Hematopoietic multipotent progenitor cell treated with erythropoietin and hydrocortisone succinate and interleukin-3 and kit ligand, for 8 days (in vitro differentiated cells): ENCODE data around the gene THSD8.
"Not testable (repeated sequence)": the region's sequence is repeated elsewhere in the genome, so short reads cannot be mapped to it uniquely, and the experiment has no call there.

ENCODE experiments used
- DNase-seq: peaks from one replicate; pipeline ENCODE4 v3.0.0-alpha.2; 2015

The THSD8 gene

GRCh38 chr19:12833738-12834565 lies 32.1 kb downstream of the THSD8 start:
- DNase-seq, result peak; percentile 34

GRCh38 chr19:12834566-12834943 lies 32.7 kb downstream of the THSD8 start, which contains the start of gene RTBDN:
Gene RTBDN (minus strand): TSS chr19:12834579. CDS start chr19:12829979, 4,600 bp downstream.
- DNase-seq, result no peak

- DNase-seq, result peak; percentile 64
Measured at GRCh38 chr19:12834976-12835757, 33.3 kb downstream of the THSD8 start.

- no peak for DNase-seq
Measured at GRCh38 chr19:12836529-12836863, 34.6 kb downstream of the THSD8 start.

- DNase-seq, result no peak
Measured at GRCh38 chr19:12837225-12837624, 35.4 kb downstream of the THSD8 start.

- DNase-seq, result peak; percentile 58
Measured at GRCh38 chr19:12838182-12838885, 36.5 kb downstream of the THSD8 start, which contains the start of gene MAST1. Gene MAST1 (plus strand): TSS chr19:12838515. CDS start chr19:12838573, 58 bp downstream.

GRCh38 chr19:12838886-12839756 lies 37.3 kb downstream of the THSD8 start:
- DNase-seq, result peak; percentile 36

GRCh38 chr19:12840091-12841079 lies 38.5 kb downstream of the THSD8 start:
- DNase-seq, result peak; percentile 92

GRCh38 chr19:12841094-12841493 lies 39.2 kb downstream of the THSD8 start:
- DNase-seq, result peak; percentile 66

GRCh38 chr19:12842511-12842910 lies 40.6 kb downstream of the THSD8 start:
- no peak for DNase-seq

- DNase-seq, result no peak
Measured at GRCh38 chr19:12843328-12843727, 41.5 kb downstream of the THSD8 start.

GRCh38 chr19:12843999-12844732 lies 42.3 kb downstream of the THSD8 start:
- DNase-seq, result no peak

GRCh38 chr19:12846613-12847012 lies 44.7 kb downstream of the THSD8 start:
- not testable (repeated sequence) for DNase-seq

- peak; percentile 74 for DNase-seq
Measured at GRCh38 chr19:12847159-12848139, 45.6 kb downstream of the THSD8 start.
